HS-5 (cell line): Measurements from ENCODE around the gene TXNL4A.
"Not testable (repeated sequence)": the region's sequence is repeated elsewhere in the genome, so short reads cannot be mapped to it uniquely, and the experiment has no call there.

ENCODE experiments used
- DNase-seq: peaks from one replicate; pipeline ENCODE4 v3.0.0-alpha.2; 2012; ENCODE audit warnings: low read depth

Gene TXNL4A

DNA sequence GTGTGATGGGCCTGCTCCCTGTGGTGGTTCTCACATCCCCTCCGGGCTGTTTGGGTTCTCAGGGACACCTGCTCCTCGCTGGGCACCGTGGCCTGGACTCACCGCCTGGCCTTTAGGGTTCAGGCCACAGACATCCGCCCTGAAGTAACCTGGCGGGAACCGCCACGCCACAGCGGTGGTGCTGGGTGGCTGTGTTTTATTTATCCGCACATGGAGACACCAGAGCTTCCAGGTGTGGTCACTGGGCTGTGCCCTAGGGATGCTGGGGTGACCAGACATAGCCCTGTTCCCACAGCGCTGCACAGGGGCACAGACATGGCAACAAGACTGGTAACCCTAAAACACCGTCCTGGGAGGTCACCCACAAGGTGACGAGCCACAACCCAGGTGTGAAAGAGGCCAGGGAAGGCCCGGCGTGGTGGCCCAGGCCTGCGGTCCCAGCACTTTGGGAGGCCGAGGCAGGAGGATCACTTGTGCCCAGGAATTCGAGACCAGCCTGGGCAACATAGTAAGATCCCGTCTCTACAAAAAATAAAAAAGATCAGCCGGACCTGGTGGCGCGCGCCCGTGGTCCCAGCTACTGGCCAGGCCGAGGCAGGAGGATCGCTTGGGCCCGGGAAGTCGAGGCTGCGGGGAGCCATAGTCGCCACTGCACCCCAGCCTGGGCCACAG lies 24.6 kb downstream of the TXNL4A start:
- no peak for DNase-seq

DNA sequence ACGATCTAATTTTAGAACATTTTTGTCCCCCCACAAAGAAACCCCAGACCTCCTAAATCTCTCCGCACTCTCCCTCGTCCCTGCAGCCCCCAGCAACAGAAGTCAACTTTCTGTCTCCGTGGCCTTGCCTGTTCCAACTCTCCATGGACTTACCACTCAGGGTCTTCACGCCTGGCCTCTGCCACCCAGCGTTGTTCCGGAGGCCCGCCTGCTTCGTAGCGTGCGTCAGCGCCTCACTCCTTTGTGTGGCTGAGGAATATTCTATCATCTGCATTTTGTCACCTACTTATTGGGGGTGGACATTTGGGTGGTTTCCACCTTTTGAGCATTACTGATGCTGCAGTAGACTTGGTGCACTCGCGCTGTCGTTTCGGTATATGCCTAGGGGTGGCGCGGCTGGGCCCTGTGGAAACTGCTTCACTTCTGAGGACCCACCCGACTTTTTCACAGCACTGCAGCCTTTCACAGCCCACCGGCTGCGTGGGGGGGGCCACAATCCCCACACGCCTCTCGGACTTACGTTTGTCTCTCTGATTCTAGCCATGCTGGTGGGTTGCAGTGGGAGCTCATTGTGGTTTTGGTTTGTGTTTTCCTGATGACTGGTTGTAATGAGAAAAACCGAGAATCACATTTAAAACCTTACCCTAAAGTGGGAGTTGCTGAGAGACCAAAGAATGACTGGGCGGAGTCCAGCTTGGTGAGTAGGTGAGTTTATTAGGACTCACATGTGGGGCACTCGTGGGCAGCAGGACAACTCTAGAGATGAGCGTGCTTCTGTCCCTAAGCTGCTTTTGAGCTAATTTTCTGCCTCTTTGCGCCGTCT lies 25.3 kb downstream of the TXNL4A start:
- DNase-seq, result no peak

DNA sequence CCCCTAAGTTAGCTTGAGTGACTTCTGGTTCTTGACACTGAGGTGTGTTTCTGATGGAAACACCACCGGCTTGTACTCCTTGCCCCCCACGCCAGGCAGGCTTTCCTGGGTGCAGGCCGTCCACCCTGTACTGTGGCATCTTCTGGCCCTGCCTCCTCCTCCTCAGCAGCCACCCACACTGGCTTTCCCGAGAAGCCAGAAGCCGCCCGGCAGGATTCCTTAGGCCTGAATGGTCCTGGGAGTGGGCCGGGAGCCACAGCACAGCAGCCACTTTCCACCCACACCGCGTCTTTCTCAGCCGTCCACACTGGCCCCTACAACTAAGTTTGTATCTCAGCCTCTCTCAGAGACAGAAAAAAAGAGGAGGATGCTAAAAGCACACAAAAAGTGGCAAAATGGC lies 26.1 kb downstream of the TXNL4A start:
- no peak for DNase-seq

DNA sequence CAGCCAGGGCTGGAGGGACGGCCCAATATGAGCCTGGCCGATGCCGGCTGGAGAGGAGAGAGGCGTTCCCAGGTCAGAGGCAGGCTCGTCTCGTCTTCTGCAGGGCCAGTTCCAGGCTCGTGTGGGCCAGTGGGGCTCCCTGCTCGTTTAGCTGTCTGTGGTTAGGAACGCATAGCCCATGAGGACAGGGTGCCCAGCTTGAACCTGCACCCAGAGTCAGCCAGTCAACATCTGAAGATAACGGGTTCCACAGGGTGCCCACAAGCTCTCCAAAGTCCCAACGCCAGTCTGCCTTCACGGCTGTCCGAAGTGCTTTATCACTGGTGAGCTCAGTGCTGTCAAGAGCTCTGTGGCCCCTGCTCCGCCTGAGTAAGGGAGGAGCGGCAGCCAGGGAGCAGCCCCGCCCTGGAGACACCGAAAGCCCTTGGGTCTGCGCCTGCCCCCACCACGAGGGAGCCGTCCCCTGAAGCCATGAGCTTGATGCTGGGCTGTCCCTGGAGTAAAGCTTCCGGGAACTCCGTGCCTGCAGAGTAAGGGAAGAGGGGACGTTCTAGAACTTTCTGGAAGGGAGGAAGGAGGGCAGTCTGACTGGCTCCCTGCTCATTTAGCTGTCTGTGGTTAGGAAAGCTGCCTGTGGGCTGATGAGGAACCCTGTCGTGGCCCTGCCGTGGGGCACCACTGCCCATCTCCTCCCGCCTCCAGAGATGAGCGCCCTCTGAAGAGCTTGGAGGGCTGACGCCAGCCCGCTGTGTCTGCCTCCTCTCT lies 26.7 kb downstream of the TXNL4A start:
- DNase-seq, result no peak

DNA sequence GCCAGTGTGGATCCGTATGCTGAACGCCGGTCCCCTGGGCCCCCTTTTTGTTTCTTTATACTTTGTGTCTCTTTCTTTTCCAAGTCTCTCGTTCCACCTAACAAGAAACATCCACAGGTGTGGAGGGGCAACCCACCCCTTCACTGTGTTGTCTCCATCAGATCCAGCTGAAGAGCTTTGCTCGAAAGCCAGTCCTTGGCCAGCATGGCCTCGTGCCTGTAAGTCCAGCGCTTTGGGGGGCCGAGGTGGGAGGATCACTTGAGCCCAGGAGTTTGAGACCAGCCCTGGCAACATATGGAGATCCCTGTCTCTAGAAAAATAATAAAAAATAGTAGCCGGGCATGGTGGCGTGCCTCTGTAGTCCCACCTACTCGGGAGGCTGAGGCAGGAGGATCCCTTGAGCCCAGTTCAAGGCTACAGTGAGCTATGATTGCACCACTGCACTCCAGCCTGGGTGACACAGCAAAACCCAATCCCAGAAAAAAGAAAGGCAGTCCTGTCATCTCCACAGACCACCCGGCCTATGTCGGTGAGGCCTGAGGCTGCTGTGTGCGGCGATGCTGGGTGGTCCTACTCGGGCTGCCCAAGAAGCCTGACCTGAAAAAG lies 27.3 kb downstream of the TXNL4A start:
- no peak for DNase-seq

DNA sequence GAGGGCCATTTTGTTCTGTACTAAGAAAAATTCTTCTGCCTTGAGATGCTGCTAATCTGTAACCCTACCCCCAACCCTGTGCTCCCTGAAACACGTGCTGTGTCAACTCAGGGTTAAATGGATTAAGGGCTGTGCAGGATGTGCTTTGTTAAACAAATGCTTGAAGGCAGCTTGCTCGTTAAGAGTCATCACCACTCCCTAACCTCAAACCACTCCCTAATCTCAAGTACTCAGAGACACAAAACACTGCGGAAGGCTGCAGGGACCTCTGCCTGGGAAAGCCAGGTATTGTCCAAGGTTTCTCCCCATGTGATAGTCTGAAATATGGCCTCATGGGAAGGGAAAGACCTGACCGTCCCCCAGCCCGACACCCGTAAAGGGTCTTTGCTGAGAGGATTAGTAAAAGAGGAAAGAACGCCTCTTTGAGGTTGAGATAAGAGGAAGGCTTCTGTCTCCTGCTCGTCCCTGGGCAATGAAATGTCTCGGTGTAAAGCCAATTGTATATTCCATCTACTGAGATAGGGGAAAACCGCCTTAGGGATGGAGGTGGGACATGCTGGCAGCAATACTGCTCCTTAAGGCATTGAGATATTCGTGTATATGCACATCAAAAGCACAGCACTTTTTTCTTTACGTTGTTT lies 28.1 kb downstream of the TXNL4A start:
- DNase-seq, result not testable (repeated sequence)

DNA sequence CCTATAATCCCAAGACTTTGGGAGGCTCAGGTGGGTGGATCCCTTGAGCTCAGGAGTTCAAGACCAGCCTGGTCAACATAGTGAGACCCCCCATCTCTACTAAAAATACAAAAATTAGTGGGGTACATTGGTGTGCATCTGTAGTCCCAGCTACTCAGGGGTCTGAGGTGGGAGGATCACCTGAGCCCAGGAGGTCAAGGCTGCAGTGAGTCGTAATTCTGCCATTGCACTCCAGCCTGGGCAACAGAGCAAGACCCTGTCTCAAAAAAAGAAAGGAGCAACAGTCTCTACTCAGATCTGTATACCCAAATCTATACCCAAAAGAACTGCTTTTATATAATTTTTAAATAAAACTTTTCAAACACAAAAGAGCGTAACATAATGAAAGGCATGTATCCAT lies 29.4 kb downstream of the TXNL4A start:
- no peak for DNase-seq

DNA sequence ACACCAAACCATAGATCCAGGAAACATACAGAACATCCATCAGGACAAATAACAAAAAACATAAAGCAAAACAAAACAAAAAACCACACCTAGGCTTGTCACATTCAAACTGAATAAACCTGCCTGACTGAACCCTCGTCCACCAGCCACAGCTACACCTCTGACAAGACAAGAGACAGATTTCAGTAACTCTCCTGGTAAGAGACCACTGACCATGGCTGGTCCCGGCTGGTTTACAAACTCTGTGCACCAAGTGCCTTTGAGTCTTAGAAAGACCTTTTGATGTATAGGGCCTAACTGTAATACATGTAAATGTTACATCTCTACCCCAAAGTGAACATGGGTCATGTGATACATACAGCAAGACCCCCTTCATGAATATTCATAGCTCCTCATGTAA lies 32.1 kb downstream of the TXNL4A start:
- DNase-seq, result no peak

DNA sequence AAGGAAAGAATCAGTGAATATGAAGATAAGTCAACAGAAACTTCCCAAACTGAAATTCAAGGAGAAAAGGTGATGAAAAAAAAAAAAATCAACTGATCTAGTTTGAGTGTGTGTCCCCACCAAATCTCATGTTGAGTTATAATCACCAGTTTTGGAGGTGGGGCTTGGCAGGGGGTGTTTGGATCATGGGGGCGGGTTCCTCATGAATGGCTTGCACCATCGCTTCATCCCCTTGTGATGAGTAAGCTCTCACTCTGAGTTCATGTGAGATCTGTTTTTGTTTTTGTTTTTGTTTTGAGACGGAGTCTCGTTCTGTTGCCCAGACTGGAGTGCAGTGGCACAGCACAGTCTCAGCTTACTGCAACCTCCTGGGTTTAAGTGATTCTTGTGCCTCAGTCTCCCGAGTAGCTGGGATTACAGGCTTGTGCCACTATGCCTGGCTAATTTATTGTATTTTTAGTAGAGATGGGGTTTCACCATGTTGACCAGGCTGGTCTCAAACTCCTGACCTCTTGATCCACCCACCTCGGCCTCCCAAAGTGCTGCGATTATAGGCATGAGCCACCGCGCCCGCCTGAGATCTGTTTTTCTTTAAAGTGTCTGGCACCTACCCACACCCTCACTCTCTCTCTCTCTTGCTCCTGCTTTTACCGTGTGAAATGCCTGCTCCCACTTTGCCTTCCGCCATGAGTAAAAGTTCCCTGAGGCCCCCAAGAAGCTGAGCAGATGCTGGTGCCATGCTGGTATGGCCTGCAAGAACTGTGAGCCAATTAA lies 32.9 kb downstream of the TXNL4A start:
- no peak for DNase-seq

DNA sequence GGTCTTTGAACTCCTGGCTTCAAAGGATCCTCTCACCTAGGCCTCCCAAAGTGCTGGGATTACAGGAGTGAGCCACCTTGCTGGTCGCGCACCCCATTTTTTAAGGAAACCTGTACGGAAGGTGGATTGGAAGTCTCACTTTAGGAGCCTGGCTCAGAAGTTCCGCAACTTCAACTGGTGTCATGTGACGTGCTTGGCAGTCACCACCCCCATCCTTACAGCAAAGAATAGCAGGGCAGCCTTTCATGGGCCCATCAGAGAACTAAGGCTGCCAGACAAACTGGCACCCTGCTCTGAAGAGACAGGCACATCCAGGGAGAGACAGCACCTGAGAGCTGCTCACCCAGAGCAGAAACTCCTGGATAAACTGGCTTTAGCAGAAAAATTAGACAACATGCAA lies 33.6 kb downstream of the TXNL4A start:
- DNase-seq, result no peak

DNA sequence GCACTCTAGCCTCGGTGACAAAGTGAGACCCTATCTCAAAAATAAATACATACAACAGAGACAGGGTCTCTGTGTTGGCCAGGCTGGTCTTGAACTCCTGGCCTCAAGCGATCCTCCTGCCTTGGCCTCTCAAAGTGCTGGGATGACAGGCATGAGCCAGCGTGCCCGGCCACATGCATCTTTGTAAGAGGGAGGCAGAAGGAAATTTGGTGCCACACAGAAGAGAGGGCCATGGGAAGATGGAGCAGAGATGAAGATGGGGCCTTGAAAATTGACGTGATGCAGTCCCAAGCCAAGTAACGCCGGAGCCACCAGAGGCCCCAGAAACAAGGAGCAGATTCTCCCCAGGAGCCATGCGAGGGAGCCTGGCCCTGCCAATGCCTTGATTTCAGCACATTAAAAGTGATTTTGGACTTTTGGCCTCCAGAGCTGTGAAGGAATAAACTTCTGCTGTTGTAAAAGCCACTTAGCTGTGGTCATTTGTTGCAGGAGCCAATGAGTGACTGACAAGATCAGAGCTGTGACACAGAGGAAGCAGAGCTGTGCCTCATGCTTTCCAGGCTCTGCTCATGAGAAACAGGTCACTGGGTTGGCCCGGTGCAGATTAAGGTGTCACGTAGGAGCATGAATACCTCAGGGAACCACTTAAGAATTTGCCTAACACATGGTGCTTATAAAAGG lies 34.3 kb downstream of the TXNL4A start:
- no peak for DNase-seq

DNA sequence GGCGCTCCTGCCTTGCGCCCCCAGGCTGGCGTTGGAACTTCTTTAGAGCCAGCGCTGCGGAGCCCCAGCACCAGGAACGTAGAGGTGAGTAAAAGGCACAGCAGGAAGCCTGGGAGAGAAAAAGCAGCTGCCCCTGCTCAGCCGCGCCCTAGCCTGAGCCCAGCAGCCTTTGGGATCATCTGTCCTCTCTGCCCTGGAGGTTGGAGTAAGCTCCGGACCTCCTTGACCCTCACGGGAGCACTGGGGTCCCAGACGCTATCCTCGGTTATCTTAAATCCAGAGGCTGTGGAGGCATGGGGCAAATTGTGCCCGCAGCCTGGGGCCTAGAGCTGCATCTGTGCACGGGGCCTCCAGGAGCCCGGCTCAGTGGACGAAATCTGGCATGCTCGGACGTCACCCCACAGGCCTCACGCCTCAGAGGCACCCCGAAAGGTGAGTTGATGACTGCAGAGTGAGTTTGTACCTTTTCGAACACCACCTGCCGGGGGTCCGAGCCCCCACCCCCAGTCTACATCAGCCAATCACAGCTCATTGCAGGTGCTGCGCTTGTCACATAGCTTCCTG lies 35.3 kb downstream of the TXNL4A start:
- DNase-seq, result no peak

DNA sequence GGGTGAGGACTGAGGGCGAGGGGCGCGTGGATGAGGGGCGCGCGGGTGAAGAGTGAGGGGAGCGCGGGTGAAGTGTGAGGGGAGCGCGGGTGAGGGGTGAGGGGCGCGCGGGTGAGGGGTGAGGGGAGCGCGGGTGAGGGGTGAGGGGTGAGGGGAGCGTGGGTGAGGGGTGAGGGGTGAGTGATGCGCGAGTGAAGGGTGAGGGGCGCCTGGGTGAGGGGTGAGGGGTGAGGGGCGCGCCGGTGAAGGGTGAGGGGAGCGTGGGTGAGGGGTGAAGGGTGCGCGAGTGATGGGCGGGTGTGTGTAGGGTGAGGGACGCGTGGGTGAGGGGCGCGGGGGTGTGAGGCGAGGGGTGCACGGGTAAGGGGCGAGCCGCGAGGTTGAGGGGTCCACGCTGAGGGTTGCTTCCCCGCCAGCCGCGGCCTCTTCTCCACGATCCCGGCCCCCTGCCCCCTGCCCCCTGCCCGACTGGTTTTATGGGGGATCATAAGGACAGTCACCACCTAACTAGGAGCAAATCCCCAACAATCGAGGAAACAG lies 35.8 kb downstream of the TXNL4A start:
- DNase-seq, result no peak

DNA sequence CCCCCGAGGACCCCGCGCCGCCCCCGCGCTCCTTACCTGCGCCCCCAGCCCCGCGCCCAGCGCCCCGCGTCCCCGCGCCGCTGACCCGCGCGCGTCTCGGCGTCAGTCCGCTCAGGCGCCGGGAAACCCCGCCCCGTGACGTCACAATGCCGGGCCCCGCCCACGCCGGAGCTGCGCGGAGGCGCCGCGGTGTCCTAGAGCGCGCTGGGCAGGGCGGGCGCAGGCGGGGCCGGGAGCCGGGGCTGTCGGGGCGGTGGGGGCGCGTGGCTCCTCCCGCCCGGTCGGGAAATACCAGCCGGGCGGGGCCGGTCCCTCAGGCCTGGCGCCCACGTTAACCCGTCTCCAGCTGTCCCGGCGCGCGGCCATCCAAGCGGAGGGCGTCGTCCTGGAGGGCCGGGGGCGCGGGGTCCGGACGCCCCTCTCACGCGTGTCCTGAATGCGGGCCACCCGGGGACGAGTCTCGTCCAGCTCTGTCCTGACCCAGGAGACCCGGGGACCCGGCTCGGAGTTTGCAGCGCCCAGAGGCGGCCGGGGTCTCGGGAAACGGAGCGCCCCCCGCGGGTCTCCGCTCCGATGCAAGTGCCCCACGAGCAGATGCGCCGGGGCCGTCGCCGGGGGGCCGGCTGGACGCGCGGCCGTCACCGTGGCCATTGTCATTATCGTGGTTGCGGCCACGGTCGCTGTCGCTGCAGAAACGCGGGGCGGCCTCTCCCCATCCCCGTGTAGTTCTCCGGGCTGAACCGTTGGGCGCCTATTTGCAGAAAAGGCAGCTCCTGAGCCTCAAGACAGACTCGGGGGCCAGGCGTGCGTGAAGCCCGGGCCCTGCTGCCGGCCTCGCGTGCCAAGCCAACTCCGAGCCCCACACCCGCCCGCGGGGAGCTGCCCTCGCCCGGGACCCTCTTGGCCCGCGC lies 36.6 kb downstream of the TXNL4A start, which contains the start of gene SLC66A2:
TSS of gene SLC66A2 (minus strand) at position 109 of the 911 bp plus-strand sequence. CDS start 727 bp downstream, outside the sequence.
- DNase-seq, result no peak

DNA sequence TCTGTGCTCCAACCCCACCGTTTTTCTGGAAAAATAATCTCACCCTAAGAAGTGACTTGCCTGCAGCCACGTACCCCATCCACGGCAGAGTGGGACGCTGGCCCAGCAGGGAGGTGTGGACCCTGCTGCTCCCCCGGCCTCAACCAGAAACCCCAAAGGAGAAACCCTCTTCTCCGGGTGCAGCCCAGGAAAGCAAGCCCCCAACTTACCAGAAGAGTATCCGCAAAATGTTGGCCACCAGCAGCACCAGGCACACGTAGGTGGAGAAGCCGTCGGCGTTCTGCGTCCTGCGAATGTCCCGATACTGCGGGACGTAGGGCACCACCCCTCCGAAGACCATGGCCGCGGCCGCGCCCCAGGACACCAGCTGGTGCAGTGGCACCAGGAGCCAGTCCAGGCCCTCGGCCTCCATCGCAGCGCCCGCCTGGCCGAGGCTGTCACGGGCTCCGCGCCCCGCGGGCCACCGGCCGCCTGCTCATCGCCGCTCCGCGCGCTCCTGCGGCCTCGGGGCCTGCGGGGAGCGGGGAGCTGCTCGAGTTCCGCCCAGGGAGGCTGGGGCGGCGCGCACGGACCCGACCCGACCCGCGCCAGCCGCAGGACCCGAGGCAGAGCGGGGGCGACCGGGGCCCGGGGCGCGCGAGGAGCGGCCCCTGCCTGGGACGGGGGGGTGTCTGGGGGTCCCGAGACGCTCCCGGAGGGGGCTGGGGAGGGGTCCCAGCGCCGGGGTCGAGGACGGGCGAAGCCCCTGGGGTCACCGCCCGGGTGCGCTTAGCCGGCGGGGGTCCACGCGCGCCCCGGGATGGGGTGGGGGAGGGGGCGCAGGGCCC lies 37.6 kb downstream of the TXNL4A start:
- DNase-seq, result no peak

DNA sequence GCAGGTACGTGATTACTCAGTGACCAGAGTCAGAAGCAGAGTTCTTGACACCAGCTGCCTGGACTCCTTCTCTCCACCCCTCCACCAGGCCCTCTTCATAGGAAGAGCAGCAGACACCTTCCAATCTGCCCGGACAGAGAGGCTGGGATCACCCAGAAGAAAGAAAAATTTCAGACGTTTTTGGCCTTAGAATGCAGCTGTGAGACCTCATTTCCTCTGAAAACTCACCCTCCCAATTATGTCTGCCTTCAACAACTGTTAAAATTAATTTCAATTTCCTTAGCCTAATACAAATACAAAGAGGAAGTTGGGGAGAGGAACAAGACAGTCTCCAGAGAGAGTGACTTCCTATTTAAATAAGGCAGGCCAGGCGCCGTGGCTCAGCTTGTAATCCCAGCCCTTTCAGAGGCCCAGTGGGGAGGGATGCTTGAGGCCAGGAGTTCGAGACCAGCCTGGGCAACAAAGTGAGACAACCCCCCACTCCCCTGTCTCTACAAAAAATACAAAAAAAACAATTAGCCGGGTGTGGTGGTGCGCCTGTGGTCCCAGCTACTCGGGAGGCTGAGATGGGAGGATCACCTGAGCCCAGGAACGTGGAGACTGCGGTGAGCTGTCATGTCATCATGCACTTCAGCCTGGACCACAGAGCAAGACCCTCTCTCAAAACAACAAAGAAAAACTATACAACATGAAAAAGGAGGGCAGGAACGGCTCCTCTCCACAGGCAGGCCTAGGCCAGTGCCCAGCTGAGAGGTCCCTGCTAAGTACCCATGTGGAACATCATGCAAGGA lies 38.5 kb downstream of the TXNL4A start:
- no peak for DNase-seq
